Lower leg skin (tissue), 4 donors: ENCODE measurements around the gene CCDC136. TPM values are rescaled to one million over a fixed set of nuclear protein-coding genes. Genes with fewer than 3 reads are reported as not detected.

Source experiments
- DNase-seq, 2 donors: peaks; one replicate each; pipeline ENCODE4 v3.0.0-alpha.2; 2019; ENCODE audit warnings: low spot score in 2 of 2
- H3K4me3 ChIP-seq: fragments of 200-600 bp; sonication (generic); 2 replicates; pipeline ENCODE4 v1.5.1; 2017; ENCODE audit warnings: mild to moderate bottlenecking, low read depth; ENCODE audit not compliant: poor library complexity, severe bottlenecking
- CTCF ChIP-seq, 3 donors: fragments of 450-650 bp; IDR thresholded peaks; one replicate each; pipeline ENCODE4 v1.5.1; 2016; ENCODE audit warnings: antibody characterized with exemption in 3 of 3, mild to moderate bottlenecking in 3 of 3, moderate library complexity in 2 of 3
- POLR2A ChIP-seq, 2 donors: fragments of 450-650 bp; IDR thresholded peaks; one replicate each; pipeline ENCODE4 v1.6.1; 2016 to 2017; ENCODE audit warnings: antibody characterized with exemption in 2 of 2, mild to moderate bottlenecking in 1 of 2, moderate library complexity in 1 of 2
- WGBS, 2 donors: methylation state at CpG; one replicate each; pipeline ENCODE4 v1.1.5; 2018; 5-methylcytosine and 5-hydroxymethylcytosine counted together
- intact Hi-C: fragments of 100-400 bp; cut with DNase I; formaldehyde crosslinking; loops from one replicate; pipeline ENCODE4 v1.15.0; 2023; ENCODE audit warnings: low total_unique reads
- total RNA-seq, 4 donors: library from RNA; depleted of rRNA; stranded (reverse); fragments of >200 nt; gene quantifications; one replicate each; pipeline ENCODE4 v1.1.0, GENCODE V29; 2016

CCDC136 gene
- total RNA-seq, 4 donors from 2014 or later, result 1.4 to 2.3 (median 1.8) TPM; not detected in 1

GRCh38 chr7:128821724-128822123, 30.0 kb downstream of the CCDC136 start:
- H3K4me3 ChIP-seq, result no peak overlapping the region
- intact Hi-C loops, result no loop called here
- TF ChIP-seq POLR2A (IDR thresholded peaks at IDR 0.05) (no peak), CTCF (IDR thresholded peaks at IDR 0.05) (no peak)
- no peak for DNase-seq
- WGBS, 2 donors, result 94 to 97% methylated on average over 4 of the region's 4 CpGs

- no peak for DNase-seq
- intact Hi-C loops, result no loop called here
- H3K4me3 ChIP-seq, result no peak overlapping the region
- 87 to 95% methylated on average over 4 of the region's 4 CpGs for WGBS, 2 donors
- TF ChIP-seq CTCF (IDR thresholded peaks at IDR 0.05), result no peak
Measured at GRCh38 chr7:128826512-128826911, 34.7 kb downstream of the CCDC136 start.

GRCh38 chr7:128826916-128827247, 35.1 kb downstream of the CCDC136 start:
- no peak for TF ChIP-seq CTCF (IDR thresholded peaks at IDR 0.05)
- intact Hi-C loops, result no loop called here
- WGBS, 2 donors, result 70 to 89% methylated on average over 1 of the region's 1 CpG
- DNase-seq, result no peak
- no peak overlapping the region for H3K4me3 ChIP-seq

- WGBS, 2 donors, result 85 to 93% methylated on average over 10 to 13 of the region's 17 CpGs
- DNase-seq, result no peak
- intact Hi-C loops, result no loop called here
- TF ChIP-seq CTCF (IDR thresholded peaks at IDR 0.05) (no peak), POLR2A (IDR thresholded peaks at IDR 0.05) (no peak)
- H3K4me3 ChIP-seq, result no peak overlapping the region
Measured at GRCh38 chr7:128827248-128827958, 35.6 kb downstream of the CCDC136 start.

- TF ChIP-seq POLR2A (IDR thresholded peaks at IDR 0.05) (no peak), CTCF (IDR thresholded peaks at IDR 0.05) (no peak)
- no peak overlapping the region for H3K4me3 ChIP-seq
- intact Hi-C loops, result no loop called here
- no peak for DNase-seq
- WGBS, 2 donors, result 80 to 83% methylated on average over 10 of the region's 10 CpGs
Measured at GRCh38 chr7:128827971-128828711, 36.4 kb downstream of the CCDC136 start.
